Motor neuron (in vitro differentiated cells): Measurements from ENCODE around the gene PHF21B. TPM values are rescaled to one million over a fixed set of nuclear protein-coding genes. Genes with fewer than 3 reads are reported as not detected.

Experiments
- ATAC-seq, 8 experiments: fragments of 200-7000 bp; cut with Tn5 transposase; replicated peaks in 6 of 8; 2 replicates each; pipeline ENCODE4 v1.8.0; 2021; ENCODE audit warnings: mild to moderate bottlenecking in 8 of 8, moderate library complexity in 8 of 8
- H3K27ac ChIP-seq, 2 donors: fragments of 250-450 bp; sonication (Bioruptor Pico); 2 replicates each; pipeline ENCODE4 v1.9.0; 2021; ENCODE audit warnings: antibody characterized with exemption in 2 of 2, mild to moderate bottlenecking in 2 of 2, moderate library complexity in 1 of 2
- H3K4me1 ChIP-seq, 2 donors: fragments of 250-450 bp; sonication (Bioruptor Pico); replicated peaks in 1 of 2; 2 replicates each; pipeline ENCODE4 v1.6.1; 2021; ENCODE audit warnings: antibody characterized with exemption in 2 of 2, mild to moderate bottlenecking in 2 of 2, moderate library complexity in 1 of 2
- H3K4me3 ChIP-seq, 5 donors: fragments of 250-450 bp; sonication (Bioruptor Pico); 2 replicates each; pipeline ENCODE4 v1.9.0; 2021; ENCODE audit warnings: antibody characterized with exemption in 5 of 5, mild to moderate bottlenecking in 5 of 5, moderate library complexity in 4 of 5
- WGBS, 10 experiments: fragments of 450-650 bp; shearing (Covaris generic); methylation state at CpG; one replicate each; pipeline ENCODE4 v1.0.0; 2022; 5-methylcytosine and 5-hydroxymethylcytosine counted together
- in situ Hi-C, 9 experiments: fragments of 400-800 bp; cut with MboI; loops; one replicate each; pipeline ENCODE4 v1.15.0; 2021; ENCODE audit warnings: low sequenced_read_pairs in 9 of 9, low pct_unique_long_range_greater_than_20kb in 2 of 9; ENCODE audit not compliant: unreplicated experiment in 9 of 9
- total RNA-seq, 8 experiments: library from RNA; unstranded; fragments of 300-600 nt; gene quantifications; 2 replicates each; pipeline versions ENCODE4 v1.2.3 to v1.2.4, GENCODE V29; 2022

Gene PHF21B
- total RNA-seq, 8 experiments from 2014 or later: 0.66 to 84.5 (median 22.6) TPM

- H3K4me3 ChIP-seq: no peak overlapping the region
- no peak overlapping the region for H3K27ac ChIP-seq
- in situ Hi-C loops: no loop called here
- no peaks in the 10 kb centered on the region for H3K4me1 ChIP-seq
- ATAC-seq: no peak
- WGBS, 10 experiments: 20 to 93% (median 70%) methylated on average over 1 to 10 of the region's 14 CpGs; no CpG with 5 or more reads in 6 of the 10 experiments
Observed at GRCh38 chr22:44894782-44895181, 115.0 kb downstream of the PHF21B start.

GRCh38 chr22:44894321-44894720 is 115.5 kb downstream of the PHF21B start:
- Histone ChIP-seq H3K4me1 (peaks cover 2 to 4% of the 10 kb centered on the region in 2 donors), H3K27ac (no peak overlapping the region), H3K4me3 (no peak overlapping the region)
- in situ Hi-C loops: no loop called here
- whole genome bisulfite sequencing, 10 experiments: 40 to 96% (median 91%) methylated on average over 2 to 7 of the region's 12 CpGs; no CpG with 5 or more reads in 4 of the 10 experiments
- no peak for ATAC-seq

DNA sequence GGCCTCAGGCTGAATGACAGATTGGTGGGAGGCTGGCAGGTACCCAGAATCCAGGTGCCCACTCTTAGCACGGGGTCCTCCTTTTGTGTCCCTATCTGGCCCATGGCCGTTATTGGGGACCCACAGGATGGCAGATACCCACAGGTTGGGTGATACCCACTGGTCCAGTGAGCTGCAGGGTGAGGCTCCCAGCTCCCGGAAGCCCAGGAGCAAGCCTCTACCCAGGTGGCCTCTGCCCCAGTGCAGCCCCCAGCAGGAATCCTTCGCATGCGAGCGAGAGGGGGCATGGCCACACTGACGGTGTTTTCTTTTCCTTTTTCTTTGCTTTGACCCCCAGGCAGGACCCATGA is 116.1 kb downstream of the PHF21B start:
- peaks cover 3 to 8% of the 10 kb centered on the region in 2 donors for H3K4me1 ChIP-seq
- H3K4me3 ChIP-seq: no peak overlapping the region
- WGBS, 10 experiments: 58 to 100% (median 97%) methylated on average over 1 to 6 of the region's 7 CpGs; no CpG with 5 or more reads in 4 of the 10 experiments
- in situ Hi-C loops: no loop called here
- no peak overlapping the region for H3K27ac ChIP-seq
- ATAC-seq: no peak

DNA sequence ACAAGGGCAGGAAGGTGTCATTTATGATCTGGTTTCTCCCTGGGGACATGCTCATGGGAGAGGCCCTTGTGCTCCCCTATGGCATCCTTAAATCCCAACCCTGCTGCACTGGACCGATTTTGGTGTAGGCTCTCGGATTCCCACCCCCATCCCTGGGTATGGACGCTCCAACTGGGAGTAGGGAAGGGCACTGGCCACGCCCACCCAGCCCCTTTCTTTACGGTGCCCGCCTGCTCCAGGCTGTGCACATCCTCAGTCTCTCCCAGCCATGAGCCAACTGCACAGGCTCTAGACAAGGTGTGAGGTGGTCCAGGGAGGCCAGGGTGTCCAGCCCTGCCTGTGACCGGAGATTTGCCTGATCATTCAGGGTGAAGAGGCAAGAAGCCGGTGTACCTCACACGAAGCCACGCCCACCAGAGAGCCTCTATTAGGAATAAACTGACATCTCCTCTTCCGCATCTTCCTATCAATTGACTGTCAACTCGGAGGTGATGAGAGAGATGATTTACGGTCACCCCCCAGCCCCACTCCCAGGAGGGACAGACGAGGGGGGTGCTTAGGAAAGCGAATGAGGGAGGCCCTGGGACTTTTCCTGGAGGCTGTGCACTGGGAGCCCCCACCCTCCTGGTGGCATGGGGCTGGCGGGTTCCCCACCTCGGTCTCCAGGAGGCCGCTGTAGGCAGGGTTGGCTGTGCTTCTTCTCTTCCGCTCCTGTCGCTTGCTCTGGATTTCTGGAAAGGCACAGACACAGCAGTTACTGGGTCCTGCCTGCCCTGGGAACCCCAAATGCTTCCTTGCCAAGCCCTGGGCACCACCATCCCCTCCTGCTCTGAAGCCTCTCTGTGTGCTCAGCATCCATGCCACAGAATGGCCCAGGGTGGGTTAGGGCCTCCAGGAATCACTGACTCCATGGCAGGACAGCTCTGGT is 116.7 kb downstream of the PHF21B start:
- Histone ChIP-seq H3K27ac (no peak overlapping the region), H3K4me3 (no peak overlapping the region), H3K4me1 (peaks cover 6 to 12% of the 10 kb centered on the region in 2 donors)
- in situ Hi-C loops: no loop called here
- no peak for ATAC-seq
- WGBS, 10 experiments: 0 to 84% (median 84%) methylated on average over 1 to 7 of the region's 20 CpGs; no CpG with 5 or more reads in 7 of the 10 experiments

DNA sequence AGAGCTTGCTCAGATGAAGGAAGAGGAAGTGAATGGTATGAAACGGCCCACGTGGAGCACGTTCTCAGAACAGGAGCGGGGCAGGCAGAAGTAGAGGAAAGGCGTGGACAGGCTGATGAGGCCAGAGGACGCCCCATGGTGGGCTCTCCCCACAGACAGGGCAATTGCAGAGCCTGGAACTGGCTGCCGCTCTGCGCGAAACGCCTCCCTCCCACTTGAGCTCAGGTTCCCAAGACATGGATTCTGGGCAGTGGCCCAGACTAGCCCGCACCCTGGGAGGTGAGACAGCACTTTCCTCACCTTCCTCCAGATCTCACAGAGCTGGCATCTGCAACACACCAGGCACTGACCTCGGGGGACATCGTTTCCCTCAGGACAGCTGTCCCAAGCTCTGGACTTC is 117.6 kb downstream of the PHF21B start:
- in situ Hi-C loops: no loop called here

GRCh38 chr22:44891791-44892190 is 118.0 kb downstream of the PHF21B start:
- no peak for ATAC-seq
- Histone ChIP-seq H3K27ac (no peak overlapping the region), H3K4me1 (peaks cover 6 to 13% of the 10 kb centered on the region in 2 donors), H3K4me3 (no peak overlapping the region)
- 67 to 100% (median 95%) methylated on average over 3 to 7 of the region's 11 CpGs; no CpG with 5 or more reads in 7 of the 10 experiments for whole genome bisulfite sequencing, 10 experiments
- in situ Hi-C loops: no loop called here

More for the DNA sequence above, 117.6 kb downstream of the PHF21B start:
- Histone ChIP-seq H3K4me3 (no peak overlapping the region), H3K4me1 (peaks cover 6 to 13% of the 10 kb centered on the region in 2 donors), H3K27ac (no peak overlapping the region)
- WGBS, 10 experiments: 33 to 100% (median 90%) methylated on average over 1 to 10 of the region's 13 CpGs; no CpG with 5 or more reads in 2 of the 10 experiments
- ATAC-seq: no peak

GRCh38 chr22:44891293-44891747 is 118.5 kb downstream of the PHF21B start:
- no peak overlapping the region for H3K27ac ChIP-seq

GRCh38 chr22:44890416-44891292 is 119.2 kb downstream of the PHF21B start:
- WGBS, 10 experiments: 31 to 100% (median 93%) methylated on average over 1 to 10 of the region's 20 CpGs; no CpG with 5 or more reads in 5 of the 10 experiments
- no peak for ATAC-seq
- in situ Hi-C loops: no loop called here
- Histone ChIP-seq H3K4me3 (no peak overlapping the region), H3K27ac (no peak overlapping the region), H3K4me1 (peaks cover 6 to 13% of the 10 kb centered on the region in 2 donors)

More at GRCh38 chr22:44891293-44891747, 118.5 kb downstream of the PHF21B start:
- Histone ChIP-seq H3K4me3 (no peak overlapping the region), H3K4me1 (peaks cover 6 to 13% of the 10 kb centered on the region in 2 donors)
- ATAC-seq: no peak
- 60 to 89% methylated on average over 1 to 4 of the region's 11 CpGs; no CpG with 5 or more reads in 8 of the 10 experiments for WGBS, 10 experiments
- in situ Hi-C loops: no loop called here

DNA sequence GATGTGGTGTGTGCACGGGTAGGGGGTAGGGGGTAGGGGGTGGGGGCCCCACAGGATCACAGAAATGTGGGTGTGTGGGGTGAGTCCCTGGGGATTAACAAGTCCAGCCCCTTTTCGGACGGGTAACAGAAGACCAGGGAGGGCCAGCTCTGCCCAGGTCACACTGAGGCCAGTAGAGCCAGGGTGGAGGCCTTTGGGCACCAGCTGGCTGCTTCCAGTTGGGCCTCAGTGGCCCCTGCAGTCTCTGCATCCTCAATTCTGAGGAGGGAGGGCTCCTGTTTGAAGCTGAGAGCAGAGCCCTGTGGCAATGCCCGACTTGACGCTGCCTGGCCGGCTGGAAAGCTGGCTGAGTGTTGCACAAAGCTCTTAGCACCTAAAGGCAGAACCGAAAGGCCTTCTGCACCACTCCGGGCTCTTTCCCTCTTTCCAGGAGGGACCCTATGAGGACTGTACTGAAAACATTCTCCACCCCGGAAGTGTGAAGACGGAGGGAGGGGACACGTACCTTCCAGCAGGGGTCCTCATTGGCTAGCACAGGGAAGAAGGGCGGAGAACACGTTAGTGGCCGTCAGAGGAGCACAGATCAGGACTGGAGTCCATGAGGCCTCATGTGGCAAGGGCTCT is 120.4 kb downstream of the PHF21B start:
- ATAC-seq: peak; percentile 8 to 83 (median 47)
- H3K4me1 ChIP-seq: peaks cover 6 to 13% of the 10 kb centered on the region in 2 donors
- in situ Hi-C loops: no loop called here
- peak overlapping the region in 1 of 2 donors; percentile 18 for H3K27ac ChIP-seq
- no peak overlapping the region for H3K4me3 ChIP-seq
- WGBS, 10 experiments: 0 to 85% (median 58%) methylated on average over 1 to 7 of the region's 14 CpGs; no CpG with 5 or more reads in 4 of the 10 experiments

DNA sequence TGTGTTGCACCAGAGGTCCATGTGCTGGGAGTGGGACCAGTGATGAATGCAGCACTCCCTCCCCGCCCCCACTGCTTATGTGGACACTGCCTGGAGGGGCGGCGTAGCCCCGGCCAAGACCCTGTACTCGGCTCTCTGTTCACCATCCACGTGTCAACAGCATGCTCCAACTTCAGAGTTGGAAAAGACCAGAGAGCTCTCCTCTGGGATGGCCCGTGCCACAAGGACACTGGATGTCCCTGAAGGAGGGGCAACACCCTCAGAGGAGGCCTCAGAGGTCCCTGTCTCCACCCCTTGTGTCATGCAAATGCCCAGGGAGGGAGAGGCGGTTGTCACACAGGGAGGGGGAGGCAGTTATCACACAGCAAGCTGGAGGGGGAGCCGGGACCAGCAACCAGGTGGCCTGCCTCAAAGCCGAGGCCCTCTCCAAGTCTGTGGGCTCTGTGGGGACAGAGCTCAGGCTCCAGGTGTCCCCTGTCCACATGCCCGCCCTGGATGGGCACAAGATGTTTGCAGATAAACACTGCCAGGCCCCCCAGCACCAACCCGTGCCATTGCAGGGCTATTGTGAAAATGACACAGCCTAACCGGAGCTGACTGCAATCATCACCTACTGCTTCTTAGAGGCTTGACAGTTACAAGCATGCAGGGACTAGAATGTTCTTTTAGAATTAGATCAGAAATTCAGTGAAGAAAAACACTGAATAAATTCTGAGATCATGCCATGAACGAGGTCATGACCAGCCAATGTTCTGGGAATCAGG is 121.1 kb downstream of the PHF21B start:
- no peak overlapping the region for H3K27ac ChIP-seq
- H3K4me1 ChIP-seq: peaks cover 6 to 13% of the 10 kb centered on the region in 2 donors
- H3K4me3 ChIP-seq: no peak overlapping the region
- 16 to 57% (median 18%) methylated on average over 1 to 3 of the region's 14 CpGs; no CpG with 5 or more reads in 6 of the 10 experiments for WGBS, 10 experiments
- peak in 7 of 8 experiments; percentile 38 to 93 (median 66) for ATAC-seq
- in situ Hi-C loops: no loop called here

DNA sequence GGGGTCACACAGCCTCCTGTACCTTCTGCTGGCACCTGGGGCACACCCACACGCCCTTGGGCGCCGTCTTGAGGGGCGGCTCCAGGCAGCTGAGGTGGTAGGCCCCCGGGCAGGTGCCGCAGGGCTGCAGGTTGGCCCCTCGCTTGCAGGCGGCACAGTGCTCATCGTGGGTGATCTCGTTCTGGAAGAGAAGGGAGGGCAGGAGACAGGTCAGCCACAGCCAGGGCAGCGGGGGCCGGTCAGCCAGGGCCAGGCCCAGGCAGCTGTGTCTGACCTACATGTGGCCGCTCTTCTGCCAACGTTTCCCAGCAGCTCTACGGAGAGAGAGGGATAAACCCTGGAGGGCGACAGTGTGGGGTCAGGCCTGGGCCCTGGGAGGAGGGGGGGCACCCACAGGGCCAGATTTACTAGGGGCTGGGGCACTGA is 121.9 kb downstream of the PHF21B start:
- in situ Hi-C loops: no loop called here
- H3K27ac ChIP-seq: no peak overlapping the region
- no peak overlapping the region for H3K4me3 ChIP-seq
- no peak for ATAC-seq
- 33 to 100% (median 87%) methylated on average over 3 to 6 of the region's 16 CpGs; no CpG with 5 or more reads in 7 of the 10 experiments for WGBS, 10 experiments
- H3K4me1 ChIP-seq: peaks cover 6 to 13% of the 10 kb centered on the region in 2 donors
